RPMI8226 (cell line): Measurements from ENCODE around the gene FNDC5.
"Not testable (repeated sequence)": the region's sequence is repeated elsewhere in the genome, so short reads cannot be mapped to it uniquely, and the experiment has no call there.

ENCODE experiments used
- DNase-seq: peaks from one replicate; pipeline ENCODE4 v3.0.0-alpha.2; 2015

Gene FNDC5

DNA sequence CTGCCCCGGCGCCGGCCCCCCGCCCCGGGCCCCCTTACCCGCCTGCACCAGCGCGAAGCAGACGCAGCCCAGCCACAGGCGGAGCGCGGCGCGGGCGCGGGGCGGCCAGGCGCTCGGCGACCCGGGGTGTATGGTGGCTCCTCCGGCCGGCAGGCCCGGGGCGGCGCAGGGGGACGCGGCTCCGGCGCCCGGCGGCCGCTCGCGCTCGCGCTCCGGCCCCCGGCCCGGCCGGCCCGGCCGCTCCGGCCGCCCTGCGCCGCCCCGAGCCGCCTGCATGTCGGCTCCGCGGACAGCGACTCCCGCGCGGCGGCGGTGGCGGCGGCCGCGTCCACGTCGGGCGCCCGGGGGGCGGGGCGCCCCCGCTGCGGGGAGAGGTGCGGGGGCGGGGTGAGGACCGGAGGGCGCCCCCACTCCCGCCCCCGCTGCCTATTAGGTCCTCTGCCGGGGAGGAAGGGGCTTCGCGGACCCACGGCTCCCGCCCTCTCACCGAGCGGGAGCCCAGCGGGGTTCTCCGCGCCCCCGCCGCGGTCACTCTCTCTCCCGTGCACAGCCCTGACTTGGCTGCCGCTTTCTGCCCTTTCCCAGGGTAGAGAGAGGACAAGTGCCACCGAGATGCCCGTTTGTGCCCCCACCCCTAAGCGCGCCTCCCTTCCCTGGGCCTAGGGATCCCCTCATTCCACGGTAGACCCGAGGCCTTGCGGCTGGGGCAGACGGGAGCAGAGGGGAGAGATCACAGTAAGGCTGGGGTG, at the start of gene FNDC5:
FNDC5 (minus strand) TSS at position 298 of the 749 bp plus-strand sequence.
- DNase-seq = no peak

DNA sequence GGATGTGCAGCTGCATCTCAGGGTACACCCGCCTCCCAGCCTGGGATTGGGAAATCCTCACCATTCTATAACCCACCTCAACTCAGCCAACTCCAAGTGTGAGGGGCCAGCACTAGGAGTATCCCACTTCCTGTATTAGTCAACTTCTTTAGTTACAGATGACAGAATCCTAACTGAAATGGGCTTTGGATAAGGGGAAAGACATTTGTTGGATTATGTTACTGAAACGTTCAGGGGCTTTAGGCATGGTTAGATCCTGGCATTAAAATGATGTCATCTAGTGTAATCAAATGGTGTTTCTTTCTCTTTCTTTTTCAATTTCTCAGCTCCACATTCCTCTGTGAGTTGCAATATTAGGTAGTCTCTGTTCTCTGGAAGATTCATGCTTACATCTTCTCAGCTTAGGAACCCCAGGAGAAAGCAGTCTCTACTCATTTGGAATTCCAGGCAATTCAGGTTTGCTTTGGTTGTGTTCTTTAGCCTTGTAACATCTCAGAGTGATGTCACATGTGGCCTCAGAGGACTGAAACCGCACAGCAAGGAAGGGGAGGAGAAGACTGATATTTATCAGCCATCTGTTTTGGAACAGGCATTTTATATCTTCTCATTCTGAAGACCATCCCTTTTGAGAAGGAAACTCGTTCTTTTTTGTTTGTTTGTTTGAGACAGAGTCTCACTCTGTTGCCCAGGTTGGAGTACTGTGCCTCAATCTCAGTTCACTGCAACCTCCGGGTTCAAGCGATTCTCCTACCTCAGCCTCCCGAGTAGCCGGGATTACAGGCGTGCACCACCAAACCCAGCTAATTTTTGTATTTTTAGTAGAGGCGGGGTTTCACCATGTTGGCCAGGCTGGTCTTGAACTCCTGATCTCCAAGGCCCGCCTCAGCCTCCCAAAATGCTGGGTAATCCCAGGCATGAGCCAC, 49.4 kb upstream of the FNDC5 start:
- no peak for DNase-seq

DNA sequence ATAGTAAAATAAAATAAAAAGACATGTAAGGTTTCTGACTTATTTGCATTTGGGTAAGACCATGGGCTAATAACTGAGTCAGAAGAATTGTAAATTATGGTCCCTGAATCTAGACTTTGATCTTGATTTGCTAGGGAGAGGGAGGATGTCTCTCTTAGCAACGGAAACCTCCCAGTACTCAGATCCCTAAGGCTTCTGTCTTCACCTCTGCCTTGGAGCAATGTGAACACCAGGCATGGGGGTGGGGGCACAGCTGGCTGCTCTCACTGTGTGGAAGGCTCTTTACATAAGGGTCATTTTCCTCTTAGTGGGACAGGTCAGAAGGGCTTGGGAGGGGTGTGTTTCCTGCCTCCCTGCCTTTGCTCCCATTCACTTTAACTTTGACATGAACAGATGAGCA, 47.5 kb upstream of the FNDC5 start:
- no peak for DNase-seq

DNA sequence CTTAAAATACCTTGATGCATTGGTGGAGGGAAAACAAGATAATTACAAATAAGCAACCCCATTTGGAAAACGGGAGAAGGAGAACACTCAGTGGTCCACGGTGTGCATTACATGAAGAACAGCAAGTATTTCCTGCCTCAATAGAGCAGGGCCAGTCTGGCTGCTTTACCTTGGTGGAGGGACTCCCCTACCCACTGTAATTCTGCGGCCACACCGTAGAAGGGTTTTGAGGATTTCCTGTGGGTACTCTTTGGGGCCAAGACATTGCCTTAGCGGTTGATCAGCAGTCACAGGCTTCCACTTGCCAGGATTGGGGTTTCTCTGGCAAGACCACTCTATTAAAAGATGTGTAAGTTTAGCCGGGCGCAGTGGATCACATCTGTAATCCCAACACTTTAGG, 46.8 kb upstream of the FNDC5 start:
- no peak for DNase-seq

DNA sequence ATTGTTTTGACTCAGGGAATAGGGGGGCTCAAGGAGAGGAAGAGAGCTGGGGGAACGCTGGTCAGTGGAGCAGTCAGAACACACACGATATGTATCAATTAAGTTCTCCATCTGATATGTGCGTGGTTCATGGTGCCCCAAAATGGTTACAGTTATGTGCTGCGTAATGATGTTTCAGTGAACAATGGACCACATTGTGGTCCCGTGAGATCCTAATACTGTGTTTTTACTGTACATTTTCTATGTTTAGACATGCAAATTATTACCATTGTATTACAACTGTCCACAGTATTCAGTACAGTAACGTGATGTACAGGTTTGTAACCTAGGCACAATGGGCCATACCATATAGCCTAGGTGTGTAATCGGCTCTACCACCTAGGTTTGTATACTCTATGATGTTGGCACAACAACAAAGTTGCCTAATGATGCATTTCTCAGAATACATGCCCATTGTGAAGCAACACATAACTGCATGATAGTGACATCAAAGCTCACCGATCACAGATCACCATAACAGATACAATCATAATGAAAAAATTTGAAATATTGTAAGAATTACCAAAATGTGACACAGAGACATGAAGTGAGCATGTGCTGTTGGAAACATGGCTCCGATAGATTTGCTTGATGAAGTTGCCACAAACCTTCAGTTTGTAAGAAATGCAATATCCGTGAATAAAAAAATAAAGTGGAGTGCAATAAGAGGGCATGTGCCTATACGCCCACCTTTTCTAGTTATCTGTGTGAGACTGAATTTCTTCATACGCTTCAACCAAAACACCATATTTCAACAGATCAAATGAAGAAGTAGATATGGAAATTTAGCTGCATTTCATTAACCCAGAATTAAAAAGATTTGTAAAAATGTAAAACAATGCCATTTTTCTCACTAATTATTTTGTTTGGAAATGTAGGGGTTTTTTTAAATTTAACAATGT, 45.3 kb upstream of the FNDC5 start:
- no peak for DNase-seq

DNA sequence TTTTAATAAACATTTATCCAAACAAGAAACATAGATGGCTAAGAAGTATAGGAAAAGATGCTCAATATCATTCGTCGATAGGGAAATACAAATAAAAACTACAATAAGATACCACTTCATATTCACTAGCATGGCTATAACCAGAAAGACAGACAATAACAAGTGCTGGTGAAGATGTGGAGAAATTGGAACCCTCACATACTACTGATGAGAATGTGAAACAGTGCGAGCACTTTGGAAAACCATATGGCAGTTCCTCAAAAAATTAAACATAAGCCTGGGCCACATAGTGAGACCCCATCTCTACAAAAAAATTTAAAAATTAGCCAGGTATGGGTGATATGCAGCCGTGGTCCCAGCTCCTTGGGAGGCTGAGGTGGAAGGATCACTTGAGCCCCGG, 39.6 kb upstream of the FNDC5 start:
- DNase-seq = no peak

DNA sequence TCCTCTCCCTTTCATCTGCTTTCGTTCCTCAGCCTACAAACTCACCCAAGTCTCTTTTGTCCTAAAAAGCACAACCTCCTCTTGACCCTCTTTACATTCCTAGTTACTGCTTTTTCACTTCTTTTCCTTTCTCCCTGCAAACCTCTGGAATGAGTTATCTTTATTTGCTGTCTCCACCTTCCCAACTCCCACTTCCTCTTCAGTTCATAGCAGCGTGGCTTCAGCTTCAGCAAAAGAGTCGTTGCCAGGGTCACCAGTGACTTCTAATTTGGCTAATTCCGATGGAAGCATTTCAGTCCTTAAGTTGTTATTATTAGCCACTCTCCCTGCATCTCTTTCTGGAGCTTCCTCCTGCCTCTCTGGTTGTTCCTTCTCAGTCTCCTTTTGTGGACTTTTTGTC, 36.7 kb upstream of the FNDC5 start:
- no peak for DNase-seq

DNA sequence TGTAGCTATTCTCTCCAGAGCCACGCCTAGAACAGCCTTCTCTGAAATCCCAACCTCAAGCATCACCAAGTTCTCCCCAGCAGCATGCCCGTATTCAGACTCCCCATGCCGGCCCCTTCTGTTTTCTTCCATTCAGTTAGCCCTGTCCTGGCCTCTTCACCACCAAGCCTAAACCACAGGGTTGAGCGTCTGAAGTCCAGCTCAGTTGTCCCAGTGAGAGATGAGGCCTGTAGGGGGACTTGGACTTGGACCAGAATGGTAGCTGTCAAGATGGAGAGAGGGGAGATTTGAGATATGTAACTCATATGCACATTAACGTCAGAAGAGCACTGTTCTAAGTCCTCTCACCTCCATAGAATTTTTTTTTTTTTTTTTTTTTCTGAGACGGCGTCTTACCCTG, 35.9 kb upstream of the FNDC5 start:
- DNase-seq = no peak

DNA sequence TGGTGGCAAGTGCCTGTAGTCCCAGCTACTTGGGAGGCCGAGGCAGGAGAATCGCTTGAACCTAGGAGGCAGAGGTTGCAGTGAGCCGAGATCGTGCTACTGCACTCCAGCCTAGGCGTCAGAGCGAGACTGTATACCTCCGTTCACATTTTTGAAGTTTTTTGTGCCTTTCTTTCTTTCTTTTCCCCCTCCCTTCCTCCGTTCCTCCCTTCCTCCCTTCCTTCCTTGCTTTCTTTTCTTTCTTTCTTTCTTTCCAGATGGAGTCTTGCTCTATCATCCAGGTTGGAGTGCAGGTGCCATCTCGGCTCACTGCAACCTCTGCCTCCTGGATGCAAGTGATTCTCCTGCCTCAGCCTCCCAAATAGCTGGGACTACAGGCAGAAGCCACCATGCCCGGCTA, 34.9 kb upstream of the FNDC5 start:
- DNase-seq = not testable (repeated sequence)

DNA sequence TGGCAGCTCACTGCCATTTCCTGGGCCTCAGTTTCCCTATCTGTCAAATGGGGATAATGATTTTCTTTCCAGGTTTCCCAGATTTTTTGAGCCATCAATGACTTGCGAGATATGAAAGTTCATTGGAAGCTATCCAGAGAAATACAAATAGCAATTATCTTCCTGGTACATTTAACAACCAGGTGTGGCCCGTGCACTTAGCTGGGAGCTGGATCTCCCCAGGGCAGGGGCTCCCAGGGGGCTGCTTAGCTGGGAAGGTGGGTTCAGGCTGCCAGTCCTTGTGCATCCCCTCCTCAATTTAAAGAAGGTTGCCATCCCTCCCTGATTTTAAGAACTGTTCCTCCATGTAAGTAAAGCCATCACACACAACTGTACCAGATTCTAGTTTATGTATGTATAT, 34.1 kb upstream of the FNDC5 start:
- no peak for DNase-seq

DNA sequence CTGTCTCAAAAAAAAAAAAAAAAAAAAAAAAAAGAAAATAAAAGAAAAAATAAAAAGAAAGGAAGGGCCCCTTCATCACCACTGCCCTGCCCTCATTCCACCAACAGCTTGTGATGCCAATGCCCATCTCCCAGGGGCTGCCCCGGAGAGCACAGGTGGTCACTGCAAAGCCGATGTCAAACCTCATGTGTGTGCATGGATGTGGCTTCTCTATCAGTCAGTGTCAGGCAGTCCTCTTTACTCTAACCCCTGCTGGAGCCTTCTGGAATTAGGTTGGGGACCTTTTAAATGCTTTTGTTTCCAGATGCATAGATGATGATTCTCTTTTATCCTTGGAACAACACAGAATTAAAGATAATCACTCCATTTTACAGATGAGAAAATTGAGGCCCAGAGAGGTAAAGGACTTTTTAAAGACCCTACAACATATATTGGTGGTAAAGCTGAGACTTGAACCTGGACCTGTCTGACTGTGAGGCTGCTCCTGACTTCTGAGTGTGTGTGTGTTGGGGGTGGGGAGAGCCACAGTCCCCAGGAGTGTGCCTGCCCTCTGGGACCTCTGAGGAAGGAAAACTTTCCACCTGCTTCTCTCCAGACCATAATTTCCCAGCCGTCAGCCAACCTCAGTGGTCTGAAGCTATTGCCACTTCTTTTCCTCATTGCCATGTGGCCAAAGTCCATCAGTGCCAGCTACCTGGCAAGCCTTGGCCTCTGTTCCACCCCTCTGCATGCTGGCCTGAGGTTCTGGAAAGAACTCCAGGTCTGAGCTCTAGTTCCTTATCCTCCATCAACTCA, 33.5 kb upstream of the FNDC5 start:
- no peak for DNase-seq

DNA sequence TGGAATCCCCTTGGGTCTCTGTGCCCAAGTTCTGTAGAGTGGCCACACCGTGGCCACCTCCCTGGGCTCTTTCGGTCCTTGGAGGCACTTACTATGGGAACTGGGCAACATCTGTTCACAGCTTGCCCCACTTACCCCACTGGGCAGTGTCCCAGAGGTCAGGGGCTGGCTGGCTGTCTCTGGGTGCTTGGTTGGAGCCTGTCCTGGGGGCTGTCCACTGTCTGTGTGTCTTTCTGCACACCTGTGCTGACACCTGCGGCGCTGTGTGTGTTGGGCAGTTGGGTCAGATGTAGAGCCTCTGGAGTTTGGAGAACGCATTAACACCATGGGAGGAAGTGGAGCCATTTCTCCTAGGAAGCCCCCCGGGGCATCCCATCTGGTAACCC, 31.8 kb upstream of the FNDC5 start:
- DNase-seq = no peak

DNA sequence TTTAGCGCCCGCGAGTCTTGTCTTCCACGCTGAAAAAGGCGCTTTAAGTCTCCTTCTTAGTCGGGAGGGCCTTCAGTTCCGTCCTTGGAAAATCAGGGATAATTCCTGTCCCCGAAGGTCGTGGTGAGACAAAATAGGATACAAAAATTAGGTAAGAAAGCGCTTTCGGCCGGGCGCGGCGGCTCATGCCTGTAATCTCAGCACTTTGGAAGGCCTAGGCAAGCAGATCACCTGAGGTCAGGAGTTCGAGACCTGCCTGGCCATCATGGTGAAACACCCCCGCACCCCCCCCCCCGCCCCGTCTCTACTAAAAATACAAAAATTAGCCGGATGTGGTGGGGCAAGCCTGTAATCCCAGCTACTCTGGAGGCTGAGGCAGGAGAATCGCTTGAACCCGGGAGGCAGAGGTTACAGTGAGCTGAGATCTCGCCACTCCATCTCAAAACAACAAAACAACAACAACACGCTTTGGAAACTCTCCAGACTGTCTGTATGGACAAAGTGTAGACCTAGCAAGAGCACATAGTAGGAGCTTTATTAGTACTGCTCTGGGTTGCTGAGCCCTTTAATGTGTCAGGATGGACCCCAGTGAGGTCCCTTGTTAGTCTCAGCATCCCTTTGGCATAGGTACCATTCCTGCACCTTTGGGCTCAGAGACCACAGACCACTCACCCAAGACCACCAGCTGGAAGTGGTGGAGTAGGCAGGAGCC, 31.3 kb upstream of the FNDC5 start:
- DNase-seq = no peak

DNA sequence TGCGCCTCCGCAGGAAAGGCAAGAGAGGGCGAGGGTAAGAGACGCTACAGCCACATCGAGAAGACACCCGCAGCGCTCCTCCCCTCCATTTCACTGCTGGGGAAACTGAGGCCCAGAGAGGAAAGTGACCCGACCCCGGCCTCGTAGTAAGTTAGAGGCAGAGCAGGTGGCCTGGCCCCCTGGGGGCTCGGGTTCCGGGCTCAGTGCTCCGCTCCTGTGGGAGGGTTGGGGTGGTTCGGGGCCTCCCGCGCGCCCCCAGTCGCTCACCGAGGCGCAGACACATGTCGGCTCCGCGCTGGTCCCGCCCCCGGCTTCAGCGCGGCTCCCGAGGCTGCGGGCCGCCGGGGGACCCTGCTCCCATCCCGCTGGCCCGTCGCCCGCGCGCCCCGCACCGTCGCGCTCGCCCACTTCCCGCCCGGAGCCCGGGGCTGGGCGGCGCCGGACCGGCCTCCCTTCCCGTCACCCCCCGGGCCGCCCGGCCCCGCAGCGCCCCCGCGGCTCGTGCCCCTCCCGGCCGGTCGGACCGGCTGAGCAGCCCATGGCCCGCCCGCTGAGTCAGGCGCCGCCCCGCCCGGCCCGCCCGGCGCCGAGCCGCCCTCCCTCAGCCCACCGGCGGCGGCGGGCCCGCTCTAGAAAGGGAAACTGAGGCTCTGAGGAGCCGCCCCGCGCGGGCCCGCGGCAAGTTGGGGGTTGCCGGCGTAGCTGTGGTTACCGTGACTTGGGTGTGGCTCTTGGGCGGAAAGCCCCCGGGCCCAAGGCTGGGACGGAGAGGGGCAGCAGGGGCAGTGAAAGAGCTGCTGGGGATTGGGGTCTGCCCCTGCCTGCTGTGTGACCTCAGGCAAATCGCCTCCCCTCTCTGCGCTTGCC, 30.5 kb upstream of the FNDC5 start, which contains the start of gene TMEM54:
TMEM54 (minus strand) TSS at position 434 of the 867 bp plus-strand sequence; CDS start at position 283, 151 bp downstream.
- no peak for DNase-seq

DNA sequence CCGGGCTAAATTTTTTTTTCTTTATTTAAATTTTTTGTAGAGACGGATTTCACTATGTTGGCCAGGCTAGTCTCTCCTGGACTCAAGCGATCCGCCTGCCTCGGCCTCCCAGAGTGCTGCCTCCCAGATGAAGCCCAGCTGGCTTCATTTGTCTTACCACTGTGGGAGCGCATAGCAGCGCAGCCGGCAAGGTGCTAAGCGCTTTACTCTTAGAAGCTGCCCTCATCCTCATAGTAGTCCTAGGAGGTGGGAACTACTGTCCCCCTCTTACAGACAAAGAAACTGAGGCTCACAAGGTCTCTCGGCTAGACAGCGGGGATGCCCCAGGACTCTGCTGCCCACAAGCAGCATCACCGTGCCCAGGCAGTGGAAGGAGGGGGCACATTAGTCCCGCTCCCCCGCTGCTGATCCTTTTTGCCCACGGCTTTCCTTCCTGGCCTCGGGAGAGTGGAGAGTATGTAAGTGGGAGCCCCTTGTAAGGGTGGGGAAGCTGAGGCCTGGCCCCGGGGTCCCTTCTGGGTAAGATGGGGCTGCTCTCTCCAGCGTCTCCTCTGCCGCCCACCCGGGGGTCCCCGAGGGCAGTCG, 29.8 kb upstream of the FNDC5 start:
- no peak for DNase-seq

DNA sequence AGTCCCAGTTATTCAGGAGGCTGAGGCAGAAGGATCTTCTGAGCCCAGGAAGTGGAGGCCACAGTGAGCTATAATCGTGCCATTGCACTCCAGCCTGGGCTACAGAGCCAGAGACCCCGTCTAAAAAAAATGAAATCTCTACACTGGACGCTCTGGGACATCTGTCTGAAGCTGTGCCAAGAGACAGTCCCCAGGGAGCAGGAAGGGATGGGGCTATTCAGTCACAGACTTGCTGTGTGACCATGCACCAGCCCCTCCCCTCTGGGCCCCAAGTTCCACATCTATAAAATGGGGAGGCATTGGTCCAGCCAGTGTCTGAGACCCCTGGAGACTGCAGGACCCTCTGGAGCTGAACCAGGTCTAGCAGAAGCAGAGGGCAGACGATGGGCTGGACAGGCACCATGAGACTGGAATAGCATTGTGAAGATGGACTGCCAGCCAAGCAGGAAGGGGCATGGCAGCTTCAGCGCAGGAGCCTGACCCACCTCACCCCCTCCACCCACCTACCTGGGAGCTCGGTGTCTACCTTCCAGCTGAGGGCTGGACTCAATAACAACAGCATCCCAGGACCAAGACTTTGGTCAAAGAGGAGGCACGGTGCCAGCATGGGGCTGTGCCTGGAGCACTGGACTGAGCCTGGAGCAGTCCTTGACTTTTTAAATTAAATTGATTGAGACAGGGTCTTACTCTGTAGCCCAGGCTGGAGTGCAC, 29.0 kb upstream of the FNDC5 start:
- no peak for DNase-seq

DNA sequence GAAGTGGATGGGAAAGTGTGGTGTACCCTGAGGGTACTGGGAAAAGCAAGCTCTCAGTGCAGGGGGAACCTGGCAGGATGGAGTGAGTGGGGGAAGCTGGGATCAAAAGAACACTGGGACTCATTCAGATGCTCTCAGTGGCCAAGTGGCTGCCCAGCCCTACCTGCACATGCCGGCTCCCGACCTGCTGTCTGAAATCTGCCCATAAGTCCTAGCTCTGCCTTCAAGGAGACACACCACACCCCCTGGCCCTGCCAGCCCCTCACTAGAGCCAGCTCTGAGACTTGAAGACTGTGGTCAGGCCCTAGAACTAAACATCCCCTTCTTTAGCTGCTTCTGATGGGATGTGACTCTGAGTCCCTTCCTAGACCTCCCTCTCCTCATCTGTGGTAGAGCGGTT, 28.2 kb upstream of the FNDC5 start:
- no peak for DNase-seq

DNA sequence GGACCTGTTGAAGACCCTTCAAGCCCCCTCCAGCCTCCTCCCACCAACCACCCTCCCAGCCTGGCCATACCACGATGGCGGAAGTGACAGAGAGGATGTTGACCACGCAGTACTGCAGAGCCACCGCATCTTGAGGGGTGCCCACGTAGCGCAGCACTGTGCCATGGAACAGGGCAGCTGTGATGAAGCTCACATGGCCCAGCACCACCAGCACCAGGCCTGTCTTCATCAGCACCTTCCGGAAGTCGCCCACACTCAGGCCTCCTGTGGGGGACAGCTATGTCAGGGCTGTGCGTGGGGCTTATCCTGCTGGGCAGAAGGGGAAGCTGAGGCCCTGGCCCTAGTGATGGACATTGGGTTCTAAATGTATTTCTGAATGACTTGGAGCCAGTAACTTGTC, 27.3 kb upstream of the FNDC5 start:
- no peak for DNase-seq
